GM19467 (cell line): ENCODE results near the gene MMP2.

ENCODE experiments used
- ATAC-seq: cut with Tn5 transposase; IDR thresholded peaks from one replicate; pipeline ENCODE4 v1.9.1; 2021; ENCODE audit warnings: mild to moderate bottlenecking, moderate library complexity; ENCODE audit not compliant: unreplicated experiment

MMP2 gene

DNA sequence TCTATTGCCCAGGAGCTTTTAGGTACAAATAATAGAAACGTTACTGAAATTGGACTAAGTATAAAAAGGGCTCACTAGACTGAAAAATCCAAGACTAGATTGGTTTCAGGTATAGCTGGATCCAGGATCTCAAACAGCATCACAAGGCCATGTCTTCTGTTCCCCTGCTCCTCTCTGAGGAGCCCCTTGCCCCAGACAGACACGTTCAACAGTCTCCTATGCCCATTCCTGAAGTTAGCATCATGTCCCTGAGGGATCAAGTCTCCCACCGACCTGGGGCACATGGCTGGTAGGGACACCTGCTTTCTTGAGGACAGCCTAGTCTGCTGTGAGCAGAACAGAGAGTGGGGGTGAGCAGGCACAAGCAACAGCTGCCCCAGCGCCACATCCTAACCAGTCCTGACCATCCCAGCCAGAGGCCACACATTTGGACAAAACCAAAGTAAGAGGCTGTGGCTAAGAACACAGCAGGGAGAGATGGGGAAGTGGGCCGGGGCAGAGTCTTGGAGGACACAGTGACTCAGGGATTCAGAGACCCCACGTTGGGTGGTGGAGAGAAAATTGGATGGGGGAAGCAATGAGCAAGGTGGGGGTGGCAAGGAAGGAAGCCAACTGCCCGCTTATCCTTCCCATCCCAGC is 10.5 kb upstream of the MMP2 start:
- no peak for ATAC-seq

DNA sequence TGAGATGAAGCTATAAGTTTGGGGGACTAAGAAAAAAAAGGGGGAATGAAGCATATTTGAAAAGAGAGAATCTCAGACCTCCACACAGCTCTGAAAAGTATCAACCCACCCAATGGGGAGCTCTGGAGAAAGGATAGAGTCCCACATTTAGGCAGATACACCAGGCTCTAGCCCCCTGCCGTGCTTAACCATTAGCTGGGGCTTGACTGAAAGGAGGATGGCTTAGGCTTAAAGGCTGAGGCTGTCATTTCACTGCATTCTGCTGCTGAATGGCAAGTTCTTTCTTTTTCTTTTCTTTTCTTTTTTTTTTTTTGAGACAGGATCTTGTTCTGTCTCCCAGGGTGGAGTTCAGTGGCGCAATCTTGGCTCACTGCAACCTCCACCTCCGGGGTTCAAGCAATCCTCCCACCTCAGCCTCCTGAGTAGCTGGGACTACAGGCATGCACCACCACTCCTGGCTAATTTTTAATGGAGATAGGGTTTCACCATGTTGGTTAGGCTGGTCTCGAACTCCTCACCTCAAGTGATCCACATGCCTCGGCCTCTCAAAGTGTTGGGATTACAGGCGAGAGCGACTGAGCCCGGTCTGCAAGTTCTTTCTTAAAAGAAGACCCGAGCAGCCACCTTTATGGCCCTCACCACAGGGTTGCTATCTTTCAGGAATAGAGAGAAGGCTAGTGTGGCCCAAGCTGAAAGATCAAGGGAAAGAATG is 9.0 kb upstream of the MMP2 start:
- no peak for ATAC-seq

DNA sequence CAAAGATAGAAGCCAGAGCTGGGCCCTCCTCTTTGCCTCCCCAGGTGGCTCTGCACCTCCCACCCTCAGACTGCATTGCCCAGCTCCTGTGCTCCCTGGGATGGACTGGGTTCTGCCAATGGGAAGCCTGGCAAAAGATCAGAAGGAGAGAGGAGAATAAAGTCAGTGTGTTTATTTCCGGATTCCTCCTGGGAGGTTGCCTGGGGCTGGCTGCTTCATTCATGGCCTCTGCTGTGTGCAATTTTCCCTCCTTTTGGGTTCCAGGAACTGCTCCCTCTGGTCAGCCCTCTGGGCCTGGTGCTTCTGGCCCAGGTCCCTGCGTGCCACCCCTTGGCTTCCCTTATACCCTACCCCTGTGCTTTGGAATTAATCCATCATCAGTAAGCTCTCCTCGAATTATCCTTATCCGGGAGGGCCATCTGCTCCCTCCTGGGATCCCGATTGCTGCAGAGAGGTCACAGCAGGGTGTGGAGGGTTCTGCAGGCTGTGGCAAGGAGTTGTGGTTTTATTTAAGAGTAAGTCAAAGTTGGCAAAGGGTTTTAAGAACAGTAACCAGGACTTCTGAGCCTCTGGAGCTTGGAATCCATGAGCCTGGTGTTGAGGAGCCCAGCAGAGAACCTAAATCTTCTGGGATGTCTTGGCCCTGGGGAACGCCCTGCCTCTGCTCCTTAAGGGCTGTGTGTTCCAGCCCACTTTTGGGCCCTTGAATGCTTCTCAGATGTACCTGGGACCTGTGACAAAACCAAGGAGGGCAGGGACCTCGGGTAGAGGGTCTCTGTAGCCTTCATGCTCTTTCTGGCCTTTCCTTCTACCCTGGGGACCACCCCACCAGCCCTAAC is 8.2 kb upstream of the MMP2 start:
- no peak for ATAC-seq

DNA sequence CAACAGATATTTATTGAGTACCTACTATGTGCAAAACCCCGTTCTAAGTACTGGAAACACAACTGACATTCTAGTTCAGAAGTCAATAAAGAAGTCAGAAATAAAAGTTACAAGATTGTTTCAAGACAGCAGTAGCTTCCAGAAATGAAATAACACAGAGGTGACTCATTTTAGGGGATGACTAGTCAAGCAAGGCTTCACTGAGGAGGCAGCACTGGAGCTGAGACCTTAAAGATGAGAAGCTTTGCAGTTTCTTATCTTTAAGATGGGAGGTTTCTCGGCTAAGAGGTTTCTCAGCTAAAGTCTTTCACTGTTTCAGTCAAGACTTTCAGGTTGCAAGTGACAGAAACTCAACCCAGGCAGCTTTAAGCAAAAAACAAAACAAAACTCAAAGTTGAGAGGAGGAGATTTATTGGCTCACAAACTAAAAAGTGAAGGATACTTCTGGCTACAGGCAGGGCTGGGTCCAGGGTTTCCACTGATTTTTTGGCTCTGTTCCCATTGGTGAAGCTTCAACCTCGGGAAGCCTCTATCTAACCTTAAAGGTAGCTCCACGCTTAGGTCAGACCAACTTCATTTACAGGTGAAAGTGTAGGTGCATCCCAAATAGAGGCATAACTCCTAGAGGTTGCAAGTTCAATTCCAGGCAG is 7.4 kb upstream of the MMP2 start:
- ATAC-seq = peak; percentile 55

DNA sequence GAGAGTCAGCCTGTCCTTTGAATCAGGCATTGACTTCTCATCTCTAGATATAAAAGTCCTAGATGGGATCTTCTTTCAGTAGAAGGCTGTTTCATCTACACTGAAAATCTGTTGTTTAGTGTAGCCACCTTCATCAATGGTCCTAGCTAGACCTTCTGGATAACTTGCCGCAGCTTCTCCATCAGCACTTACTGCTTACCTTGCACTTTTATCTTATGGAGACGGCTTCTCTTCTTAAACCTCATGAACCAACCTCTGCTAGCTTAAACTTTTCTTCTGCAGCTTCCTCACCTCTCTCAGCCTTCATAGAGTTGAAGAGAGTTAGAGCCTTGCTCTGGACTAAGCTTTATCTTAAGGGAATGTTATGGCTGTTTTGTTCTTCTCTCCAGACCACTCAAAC is 5.4 kb upstream of the MMP2 start:
- no peak for ATAC-seq

DNA sequence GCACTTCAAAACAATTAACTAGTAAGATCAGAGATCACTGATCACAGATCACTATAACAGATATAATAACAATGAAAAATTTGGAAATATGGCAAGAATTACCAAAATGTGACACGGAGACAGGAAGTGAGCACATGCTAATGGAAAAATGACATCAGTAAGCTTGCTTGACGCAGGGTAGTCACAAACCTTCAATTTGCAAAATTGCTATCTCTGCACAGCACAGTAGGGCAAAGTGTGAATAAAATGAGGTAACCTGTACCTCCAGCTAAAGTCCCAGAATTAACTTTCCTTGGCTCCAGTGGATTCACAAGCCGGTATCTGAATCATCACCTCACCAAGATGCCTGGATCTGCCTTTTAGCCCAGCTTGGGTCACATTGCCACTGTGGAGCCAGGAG is 4.2 kb upstream of the MMP2 start:
- ATAC-seq = no peak

DNA sequence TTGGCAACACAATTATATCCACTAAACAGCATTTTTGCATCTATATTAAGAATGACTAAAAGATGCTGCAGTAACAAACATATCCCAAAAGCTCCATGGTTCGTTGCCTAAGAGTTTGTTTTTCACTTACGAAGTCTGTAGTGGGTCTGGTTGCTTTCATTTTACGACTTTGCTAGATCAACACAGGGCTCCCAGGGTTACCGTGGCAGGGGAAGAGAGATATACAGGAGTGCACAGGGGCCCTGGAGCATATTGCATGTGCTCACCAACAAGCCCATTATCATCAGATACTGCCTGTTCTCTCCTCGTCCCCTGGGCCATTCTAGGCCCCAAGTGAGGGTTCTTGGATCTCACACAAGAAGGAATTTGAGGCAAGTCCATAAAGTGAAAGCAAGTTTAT is 3.1 kb upstream of the MMP2 start:
- ATAC-seq = no peak

DNA sequence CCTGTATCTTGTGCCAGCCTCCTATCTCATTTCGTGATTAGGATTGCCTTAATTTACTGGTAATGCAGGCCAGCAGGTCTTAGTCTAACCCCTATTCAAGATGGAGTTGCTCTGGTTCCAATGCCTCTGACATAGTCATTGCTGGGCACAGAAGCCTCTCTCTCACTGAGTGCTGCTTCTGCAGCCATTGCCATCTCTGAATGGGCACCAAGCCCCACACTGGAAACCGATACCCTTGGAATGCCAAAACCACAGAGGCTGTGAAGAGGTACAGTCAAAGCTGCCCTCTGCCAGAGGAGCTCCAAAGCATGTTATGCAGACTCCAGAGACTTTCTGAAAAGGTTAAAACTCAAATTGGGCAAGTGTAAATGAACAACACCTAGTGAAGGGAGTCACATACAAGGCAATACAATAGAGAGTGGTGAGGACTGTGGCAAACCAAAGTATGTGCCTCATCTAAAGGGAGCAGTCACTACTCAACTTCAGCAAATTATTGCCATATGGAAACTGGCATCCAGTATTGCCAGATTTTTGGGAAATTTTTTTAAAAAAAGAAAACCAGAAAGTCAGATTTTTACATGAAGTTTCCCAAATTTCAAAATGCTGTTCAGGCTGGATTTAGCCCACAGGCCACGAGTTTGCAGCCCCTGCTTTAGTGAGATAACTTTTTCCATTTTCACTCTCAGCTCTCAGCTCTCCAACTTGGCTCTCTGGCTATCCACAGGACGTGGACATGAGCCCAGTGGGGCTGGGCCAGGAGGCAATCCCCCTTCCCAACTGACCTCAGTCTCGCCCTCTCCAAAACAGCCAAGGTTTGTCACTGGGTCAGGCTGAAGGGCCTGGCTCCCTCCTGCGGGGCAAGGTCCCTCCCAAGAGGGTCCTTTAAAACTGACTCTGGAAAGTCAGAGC is 2.1 kb upstream of the MMP2 start:
- ATAC-seq = no peak

DNA sequence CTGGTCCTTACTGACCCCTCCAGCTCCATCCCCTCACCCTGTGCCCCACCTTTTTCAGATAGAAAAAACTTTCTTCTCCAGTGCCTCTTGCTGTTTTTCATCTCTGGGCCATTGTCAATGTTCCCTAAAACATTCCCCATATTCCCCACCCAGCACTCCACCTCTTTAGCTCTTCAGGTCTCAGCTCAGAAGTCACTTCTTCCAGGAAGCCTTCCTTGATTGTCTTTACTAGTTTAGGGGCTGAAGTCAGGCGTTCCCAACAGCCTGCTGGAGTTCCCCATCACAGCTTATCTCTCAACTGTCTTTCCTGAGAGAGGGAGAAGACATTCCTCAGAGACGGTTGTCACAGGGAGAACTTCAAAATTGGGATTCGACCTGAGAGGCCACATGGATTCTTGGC is 1.3 kb upstream of the MMP2 start:
- ATAC-seq = no peak

DNA sequence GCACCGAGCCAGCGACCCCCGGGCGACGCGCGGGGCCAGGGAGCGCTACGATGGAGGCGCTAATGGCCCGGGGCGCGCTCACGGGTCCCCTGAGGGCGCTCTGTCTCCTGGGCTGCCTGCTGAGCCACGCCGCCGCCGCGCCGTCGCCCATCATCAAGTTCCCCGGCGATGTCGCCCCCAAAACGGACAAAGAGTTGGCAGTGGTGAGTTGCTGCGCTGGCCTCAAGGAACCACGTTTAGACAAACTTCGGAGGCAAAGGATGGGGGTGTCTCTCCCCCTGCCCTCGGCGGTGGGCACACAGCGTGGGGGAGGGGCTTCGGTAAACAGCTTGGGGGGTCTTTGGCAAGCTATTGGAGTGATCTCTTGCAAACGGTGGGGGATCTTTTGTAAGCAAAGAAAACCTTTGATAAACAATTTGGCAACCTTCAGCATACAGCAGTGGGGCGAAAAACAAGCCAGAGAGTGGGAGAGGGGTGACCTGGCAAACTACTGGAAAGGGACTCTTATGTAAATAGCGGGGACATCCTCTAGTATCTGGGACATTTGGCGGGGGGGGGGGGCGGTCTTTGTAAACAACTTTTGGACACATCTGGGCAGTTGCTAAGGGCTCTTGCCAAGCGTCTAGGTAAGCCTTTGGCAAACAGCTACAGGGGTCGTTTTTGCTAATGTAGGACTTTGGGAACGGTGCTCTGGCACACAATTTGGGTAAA is 587 bp downstream of the MMP2 start:
- ATAC-seq = no peak

DNA sequence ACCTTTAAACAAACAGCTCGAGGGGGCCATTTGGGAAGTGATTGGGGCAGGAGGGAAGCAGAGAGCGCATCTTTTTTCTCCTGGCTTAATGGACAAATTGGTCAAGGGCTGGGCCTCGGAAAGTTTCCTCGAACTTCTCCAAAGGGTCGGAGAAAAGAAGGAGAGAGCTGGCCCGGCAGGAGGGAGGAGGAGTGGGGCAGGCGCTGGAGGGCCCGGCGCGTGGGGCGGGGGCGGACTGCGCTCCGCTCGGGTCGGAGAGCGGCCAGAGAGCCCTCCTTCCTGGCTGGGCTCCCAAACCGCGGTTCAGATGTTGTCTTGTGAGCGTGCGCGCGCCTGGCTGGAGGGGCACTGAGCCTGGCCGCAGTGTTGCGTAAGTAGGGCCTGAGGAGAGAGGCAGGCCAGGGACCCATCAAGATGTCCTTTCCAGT is 1.2 kb downstream of the MMP2 start:
- no peak for ATAC-seq

DNA sequence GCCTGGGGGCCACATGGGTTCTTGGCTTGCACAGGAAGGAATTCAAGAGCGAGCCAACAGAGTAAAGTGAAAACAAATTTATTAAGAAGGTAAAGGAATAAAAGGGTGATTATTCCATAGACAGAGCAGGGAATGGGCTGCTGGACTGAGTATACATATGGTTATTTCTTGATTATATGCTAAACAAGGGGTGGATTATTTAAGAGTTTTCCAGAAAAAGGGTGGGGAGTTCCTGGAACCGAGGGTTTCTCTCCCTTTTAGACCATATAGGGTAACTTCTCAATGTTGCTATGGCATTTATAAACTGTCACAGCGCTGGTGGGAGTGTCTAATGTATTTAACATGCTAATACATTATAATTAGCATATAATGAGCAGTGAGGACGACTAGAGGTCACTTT is 2.0 kb downstream of the MMP2 start:
- ATAC-seq = no peak

DNA sequence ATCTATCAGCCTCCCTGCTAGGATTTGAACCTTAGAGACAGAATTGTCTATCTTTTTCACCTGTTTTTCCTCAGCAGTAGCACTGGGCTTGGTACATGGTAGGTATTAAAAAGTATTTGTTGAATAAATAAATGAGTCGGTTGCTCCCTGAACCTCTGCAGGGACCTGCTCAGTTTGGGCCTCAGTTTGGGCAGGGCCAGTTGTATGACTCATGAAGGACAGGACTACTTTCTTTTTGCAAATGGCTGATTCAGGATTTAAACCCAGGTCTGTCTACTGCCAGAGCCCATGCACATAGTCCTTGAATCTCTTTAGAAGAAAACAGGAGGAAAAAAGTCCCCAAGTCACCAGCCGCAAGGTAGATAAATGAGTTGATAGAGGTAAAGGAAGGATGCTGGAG is 3.1 kb downstream of the MMP2 start:
- ATAC-seq = no peak

DNA sequence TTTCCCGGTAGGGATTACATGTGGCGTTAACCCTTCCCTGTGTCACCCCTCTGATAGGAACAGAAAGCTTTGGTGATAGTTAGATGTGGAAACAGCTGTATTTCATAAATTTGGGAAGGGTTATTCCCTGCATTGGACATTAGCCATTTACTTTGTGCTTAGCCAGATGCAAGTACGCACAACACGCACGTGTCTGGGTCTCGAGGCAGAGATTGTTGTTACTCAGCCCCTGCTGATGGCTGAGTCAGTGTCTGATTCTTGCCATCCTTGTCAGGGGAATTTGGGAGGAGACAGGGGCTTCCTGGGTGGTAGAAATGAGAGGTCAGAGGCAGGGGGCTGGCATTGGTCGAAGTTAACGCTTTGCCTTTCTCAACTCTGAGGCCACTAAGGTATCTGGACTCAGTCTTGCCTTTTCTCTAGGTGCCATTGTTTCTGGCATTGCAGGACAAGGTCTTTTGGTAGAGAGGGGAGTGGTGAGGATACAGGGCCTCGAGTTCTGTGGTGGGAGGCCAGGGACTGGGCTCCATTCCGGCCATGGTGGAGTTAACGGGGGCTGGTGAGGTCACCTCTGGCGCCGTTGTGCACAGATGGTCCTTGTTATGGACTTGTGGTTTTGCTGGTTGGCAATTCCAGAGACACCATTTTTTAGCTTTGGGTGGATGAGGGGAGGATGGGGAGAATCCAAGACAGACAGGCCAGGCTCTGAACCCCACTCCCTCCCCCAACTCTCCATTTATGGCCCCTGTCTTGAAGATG is 8.2 kb downstream of the MMP2 start:
- no peak for ATAC-seq

DNA sequence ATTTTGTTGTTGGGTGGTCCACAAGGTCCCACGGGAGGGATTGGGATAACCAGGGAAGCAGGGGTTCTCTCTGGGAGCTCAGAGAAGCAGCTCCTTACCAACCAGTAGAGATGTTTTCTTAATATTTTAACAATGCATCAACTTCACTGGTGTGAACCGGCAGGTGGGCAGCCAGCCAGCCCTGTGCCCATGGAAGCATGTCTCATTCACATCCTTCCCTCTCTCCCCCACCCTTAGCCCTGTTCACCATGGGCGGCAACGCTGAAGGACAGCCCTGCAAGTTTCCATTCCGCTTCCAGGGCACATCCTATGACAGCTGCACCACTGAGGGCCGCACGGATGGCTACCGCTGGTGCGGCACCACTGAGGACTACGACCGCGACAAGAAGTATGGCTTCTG is 9.3 kb downstream of the MMP2 start:
- ATAC-seq = no peak

DNA sequence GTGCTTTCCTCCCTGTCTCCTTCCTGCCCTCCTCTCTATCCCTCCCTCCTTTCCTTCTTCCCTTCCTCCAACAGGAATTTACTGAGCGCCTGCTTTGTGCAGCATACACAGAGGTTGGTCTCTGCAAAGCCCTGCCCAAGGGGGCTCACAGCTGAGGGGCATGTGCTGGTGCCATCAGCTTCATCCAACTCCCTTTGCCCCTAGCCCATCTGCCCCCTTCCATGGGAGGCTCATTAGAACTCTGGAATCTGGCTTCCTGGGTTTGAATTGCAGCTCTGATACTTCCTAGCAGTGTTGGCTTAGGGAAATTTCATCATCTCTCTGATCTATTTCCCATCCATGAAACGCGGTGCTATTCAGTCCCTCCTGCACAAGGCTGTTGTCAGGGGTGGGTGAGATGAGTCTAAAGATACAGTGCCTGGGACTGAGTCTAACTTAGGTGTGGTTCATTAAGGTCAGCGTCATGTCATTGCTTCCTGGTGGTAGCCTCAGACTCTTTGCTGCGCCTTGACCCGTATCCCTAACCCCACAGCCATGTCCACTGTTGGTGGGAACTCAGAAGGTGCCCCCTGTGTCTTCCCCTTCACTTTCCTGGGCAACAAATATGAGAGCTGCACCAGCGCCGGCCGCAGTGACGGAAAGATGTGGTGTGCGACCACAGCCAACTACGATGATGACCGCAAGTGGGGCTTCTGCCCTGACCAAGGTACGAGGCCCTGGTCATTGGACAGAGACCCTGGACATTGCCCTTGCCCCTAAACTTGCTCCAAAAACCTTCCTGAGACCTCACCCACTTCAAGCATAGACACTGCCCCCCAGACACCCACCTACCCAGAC is 10.3 kb downstream of the MMP2 start:
- ATAC-seq = no peak

DNA sequence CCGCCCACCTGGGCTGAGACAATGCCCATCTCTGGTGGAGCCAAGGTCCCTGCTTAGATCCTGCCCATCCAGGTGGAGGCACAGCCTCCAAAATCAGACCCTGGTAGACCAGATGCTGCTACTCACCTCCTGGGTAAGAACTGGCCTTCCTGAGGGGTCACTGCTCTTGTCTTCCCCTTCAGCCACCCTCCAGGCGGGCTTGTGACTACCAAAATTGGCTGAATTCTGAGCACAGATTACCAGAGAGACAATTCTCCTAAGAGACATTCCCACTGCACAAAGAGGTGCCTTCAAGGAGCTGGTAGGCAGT is 10.9 kb downstream of the MMP2 start:
- ATAC-seq = no peak

DNA sequence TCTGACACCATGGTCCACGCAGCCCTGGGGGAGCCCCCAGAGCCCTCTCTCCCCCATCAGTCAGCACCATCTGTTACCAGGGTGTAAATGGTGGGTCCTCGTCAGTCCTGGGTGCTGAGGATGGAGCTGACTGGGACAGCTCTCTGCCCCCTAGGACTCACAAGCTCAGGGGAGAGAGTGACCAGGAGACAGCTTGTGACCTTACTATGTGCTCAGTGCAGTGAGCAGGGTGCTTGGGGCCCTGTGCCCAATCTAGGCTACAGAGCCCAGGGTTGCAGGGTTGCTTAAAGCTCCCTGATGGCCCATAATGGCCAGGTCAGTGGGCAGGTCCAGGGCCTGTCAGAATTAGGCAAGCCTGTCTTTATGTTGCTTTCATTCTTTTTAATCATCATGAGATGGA is 11.3 kb downstream of the MMP2 start:
- no peak for ATAC-seq
